ENCODE results near the gene BRMS1L. TPM values are rescaled to one million over a fixed set of nuclear protein-coding genes. Genes with fewer than 3 reads are reported as not detected.

The BRMS1L gene
- total RNA-seq, 2 donors from 2014 or later: 9.0 to 9.4 TPM

- WGBS, 2 experiments (ENCODE audit: insufficient coverage in 1 of 2, insufficient read length in 1 of 2): 82 to 83% methylated on average over 9 to 13 of the region's 13 CpGs
- Histone ChIP-seq H3K27ac (ENCODE audit: low read depth, low read length) (no peak overlapping the region), H3K9me3 (ENCODE audit: control insufficient read depth, low read length) (no peaks in the 10 kb centered on the region), H3K4me3 (ENCODE audit: low read length) (no peak overlapping the region), H3K9ac (ENCODE audit: extremely low read depth, low read length, poor library complexity, severe bottlenecking) (no peak overlapping the region), H3K27me3 (ENCODE audit: control insufficient read depth, insufficient read depth, low read length, poor library complexity, severe bottlenecking) (no peaks in the 10 kb centered on the region), H3K36me3 (ENCODE audit: control insufficient read depth, insufficient read depth, low read length) (no peaks in the 10 kb centered on the region), H3K4me1 (ENCODE audit: control insufficient read depth, insufficient read depth, low read length) (no peaks in the 10 kb centered on the region)
- H3K4me3 Mint-ChIP-seq: no peak overlapping the region
- no peaks in the 10 kb centered on the region for H3K27me3 Mint-ChIP-seq (ENCODE audit: insufficient read depth)
- H3K36me3 Mint-ChIP-seq (ENCODE audit: low read depth): no peaks in the 10 kb centered on the region
- no peaks in the 10 kb centered on the region for H3K4me1 Mint-ChIP-seq
- no peaks in the 10 kb centered on the region for H3K9me3 Mint-ChIP-seq
- TF ChIP-seq CTCF (conservative IDR thresholded peaks at IDR 0.05): peak; percentile 72
- DNase-seq: no peak
- no peak overlapping the region for H3K27ac Mint-ChIP-seq
These were observed 7.6 kb upstream of the BRMS1L start for GRCh38 chr14:35818346-35819115.

- Histone ChIP-seq H3K27ac (ENCODE audit: low read depth, low read length) (no peak overlapping the region), H3K4me3 (ENCODE audit: low read length) (no peak overlapping the region), H3K9me3 (ENCODE audit: control insufficient read depth, low read length) (no peaks in the 10 kb centered on the region), H3K4me1 (ENCODE audit: control insufficient read depth, insufficient read depth, low read length) (no peaks in the 10 kb centered on the region), H3K36me3 (ENCODE audit: control insufficient read depth, insufficient read depth, low read length) (no peaks in the 10 kb centered on the region), H3K27me3 (ENCODE audit: control insufficient read depth, insufficient read depth, low read length, poor library complexity, severe bottlenecking) (no peaks in the 10 kb centered on the region), H3K9ac (ENCODE audit: extremely low read depth, low read length, poor library complexity, severe bottlenecking) (no peak overlapping the region)
- Mint-ChIP-seq H3K4me3 (no peak overlapping the region), H3K36me3 (ENCODE audit: low read depth) (no peaks in the 10 kb centered on the region), H3K4me1 (no peaks in the 10 kb centered on the region), H3K9me3 (no peaks in the 10 kb centered on the region), H3K27me3 (ENCODE audit: insufficient read depth) (no peaks in the 10 kb centered on the region), H3K27ac (no peak overlapping the region)
- no peak for DNase-seq
- WGBS, 2 experiments (ENCODE audit: insufficient coverage in 1 of 2, insufficient read length in 1 of 2): 94 to 97% methylated on average over 23 to 32 of the region's 32 CpGs
- TF ChIP-seq CTCF (conservative IDR thresholded peaks at IDR 0.05): no peak
These were observed 6.3 kb upstream of the BRMS1L start for GRCh38 chr14:35819591-35820540.

GRCh38 chr14:35821564-35822411, 4.3 kb upstream of the BRMS1L start:
- Histone ChIP-seq H3K4me1 (ENCODE audit: control insufficient read depth, insufficient read depth, low read length) (no peaks in the 10 kb centered on the region), H3K27me3 (ENCODE audit: control insufficient read depth, insufficient read depth, low read length, poor library complexity, severe bottlenecking) (no peaks in the 10 kb centered on the region), H3K27ac (ENCODE audit: low read depth, low read length) (no peak overlapping the region), H3K36me3 (ENCODE audit: control insufficient read depth, insufficient read depth, low read length) (no peaks in the 10 kb centered on the region), H3K9ac (ENCODE audit: extremely low read depth, low read length, poor library complexity, severe bottlenecking) (no peak overlapping the region), H3K9me3 (ENCODE audit: control insufficient read depth, low read length) (no peaks in the 10 kb centered on the region), H3K4me3 (ENCODE audit: low read length) (no peak overlapping the region)
- no peaks in the 10 kb centered on the region for H3K27me3 Mint-ChIP-seq (ENCODE audit: insufficient read depth)
- H3K4me1 Mint-ChIP-seq: no peaks in the 10 kb centered on the region
- DNase-seq: no peak
- WGBS, 2 experiments (ENCODE audit: insufficient coverage in 1 of 2, insufficient read length in 1 of 2): 27 to 34% methylated on average over 5 to 6 of the region's 7 CpGs
- H3K9me3 Mint-ChIP-seq: no peaks in the 10 kb centered on the region
- TF ChIP-seq CTCF (conservative IDR thresholded peaks at IDR 0.05): peak; percentile 60
- H3K36me3 Mint-ChIP-seq (ENCODE audit: low read depth): no peaks in the 10 kb centered on the region
- H3K27ac Mint-ChIP-seq: no peak overlapping the region
- H3K4me3 Mint-ChIP-seq: no peak overlapping the region
